Activated T-cell treated with anti-CD3 and anti-CD28 coated beads, Interleukin-2, amount 50 U/mL, for 72 hours (primary cell): ENCODE measurements around the gene MON2. TPM values are rescaled to one million over a fixed set of nuclear protein-coding genes. Genes with fewer than 3 reads are reported as not detected.
"Not testable (repeated sequence)": the region's sequence is repeated elsewhere in the genome, so short reads cannot be mapped to it uniquely, and the experiment has no call there.

ENCODE experiments used
- ATAC-seq, 2 donors: fragments of 150-1000 bp; cut with Tn5 transposase; replicated peaks in 1 of 2; 2 replicates each; pipeline ENCODE4 v1.10.0; 2021; ENCODE audit warnings: moderate library complexity in 2 of 2, mild to moderate bottlenecking in 1 of 2
- DNase-seq, 2 donors: peaks; one replicate each; pipeline ENCODE4 v3.0.0; 2021 to 2022; ENCODE audit warnings: mixed read lengths in 1 of 2
- H3K27ac Mint-ChIP-seq: one replicate; pipeline ENCODE4 v1.8.0; 2022; ENCODE audit warnings: mild to moderate bottlenecking, moderate library complexity, mixed read lengths
- H3K27me3 Mint-ChIP-seq: one replicate; pipeline ENCODE4 v1.8.0; 2022; ENCODE audit warnings: low read depth, mixed read lengths
- H3K36me3 Mint-ChIP-seq, 2 donors: one replicate each; pipeline ENCODE4 v1.8.0; 2022; ENCODE audit warnings: mixed read lengths in 2 of 2, mild to moderate bottlenecking in 1 of 2; ENCODE audit not compliant: insufficient read depth in 2 of 2
- H3K4me1 Mint-ChIP-seq: one replicate; pipeline ENCODE4 v1.8.0; 2022; ENCODE audit warnings: low read depth, mixed read lengths
- H3K4me3 Mint-ChIP-seq, 2 donors: one replicate each; pipeline ENCODE4 v1.8.0; 2022; ENCODE audit warnings: mild to moderate bottlenecking in 2 of 2, mixed read lengths in 2 of 2, moderate library complexity in 2 of 2
- H3K9me3 Mint-ChIP-seq, 2 donors: one replicate each; pipeline ENCODE4 v1.8.0; 2022; ENCODE audit warnings: mixed read lengths in 2 of 2
- total RNA-seq, 2 donors: library from RNA; stranded (reverse); gene quantifications; one replicate each; pipeline ENCODE4 v1.2.3, GENCODE V29; 2022

Gene MON2, protein sequence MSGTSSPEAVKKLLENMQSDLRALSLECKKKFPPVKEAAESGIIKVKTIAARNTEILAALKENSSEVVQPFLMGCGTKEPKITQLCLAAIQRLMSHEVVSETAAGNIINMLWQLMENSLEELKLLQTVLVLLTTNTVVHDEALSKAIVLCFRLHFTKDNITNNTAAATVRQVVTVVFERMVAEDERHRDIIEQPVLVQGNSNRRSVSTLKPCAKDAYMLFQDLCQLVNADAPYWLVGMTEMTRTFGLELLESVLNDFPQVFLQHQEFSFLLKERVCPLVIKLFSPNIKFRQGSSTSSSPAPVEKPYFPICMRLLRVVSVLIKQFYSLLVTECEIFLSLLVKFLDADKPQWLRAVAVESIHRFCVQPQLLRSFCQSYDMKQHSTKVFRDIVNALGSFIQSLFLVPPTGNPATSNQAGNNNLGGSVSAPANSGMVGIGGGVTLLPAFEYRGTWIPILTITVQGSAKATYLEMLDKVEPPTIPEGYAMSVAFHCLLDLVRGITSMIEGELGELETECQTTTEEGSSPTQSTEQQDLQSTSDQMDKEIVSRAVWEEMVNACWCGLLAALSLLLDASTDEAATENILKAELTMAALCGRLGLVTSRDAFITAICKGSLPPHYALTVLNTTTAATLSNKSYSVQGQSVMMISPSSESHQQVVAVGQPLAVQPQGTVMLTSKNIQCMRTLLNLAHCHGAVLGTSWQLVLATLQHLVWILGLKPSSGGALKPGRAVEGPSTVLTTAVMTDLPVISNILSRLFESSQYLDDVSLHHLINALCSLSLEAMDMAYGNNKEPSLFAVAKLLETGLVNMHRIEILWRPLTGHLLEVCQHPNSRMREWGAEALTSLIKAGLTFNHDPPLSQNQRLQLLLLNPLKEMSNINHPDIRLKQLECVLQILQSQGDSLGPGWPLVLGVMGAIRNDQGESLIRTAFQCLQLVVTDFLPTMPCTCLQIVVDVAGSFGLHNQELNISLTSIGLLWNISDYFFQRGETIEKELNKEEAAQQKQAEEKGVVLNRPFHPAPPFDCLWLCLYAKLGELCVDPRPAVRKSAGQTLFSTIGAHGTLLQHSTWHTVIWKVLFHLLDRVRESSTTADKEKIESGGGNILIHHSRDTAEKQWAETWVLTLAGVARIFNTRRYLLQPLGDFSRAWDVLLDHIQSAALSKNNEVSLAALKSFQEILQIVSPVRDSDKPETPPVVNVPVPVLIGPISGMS (N-terminal part only)
- 10 to 100 TPM; 36.0 to 41.6 TPM for total RNA-seq

DNA sequence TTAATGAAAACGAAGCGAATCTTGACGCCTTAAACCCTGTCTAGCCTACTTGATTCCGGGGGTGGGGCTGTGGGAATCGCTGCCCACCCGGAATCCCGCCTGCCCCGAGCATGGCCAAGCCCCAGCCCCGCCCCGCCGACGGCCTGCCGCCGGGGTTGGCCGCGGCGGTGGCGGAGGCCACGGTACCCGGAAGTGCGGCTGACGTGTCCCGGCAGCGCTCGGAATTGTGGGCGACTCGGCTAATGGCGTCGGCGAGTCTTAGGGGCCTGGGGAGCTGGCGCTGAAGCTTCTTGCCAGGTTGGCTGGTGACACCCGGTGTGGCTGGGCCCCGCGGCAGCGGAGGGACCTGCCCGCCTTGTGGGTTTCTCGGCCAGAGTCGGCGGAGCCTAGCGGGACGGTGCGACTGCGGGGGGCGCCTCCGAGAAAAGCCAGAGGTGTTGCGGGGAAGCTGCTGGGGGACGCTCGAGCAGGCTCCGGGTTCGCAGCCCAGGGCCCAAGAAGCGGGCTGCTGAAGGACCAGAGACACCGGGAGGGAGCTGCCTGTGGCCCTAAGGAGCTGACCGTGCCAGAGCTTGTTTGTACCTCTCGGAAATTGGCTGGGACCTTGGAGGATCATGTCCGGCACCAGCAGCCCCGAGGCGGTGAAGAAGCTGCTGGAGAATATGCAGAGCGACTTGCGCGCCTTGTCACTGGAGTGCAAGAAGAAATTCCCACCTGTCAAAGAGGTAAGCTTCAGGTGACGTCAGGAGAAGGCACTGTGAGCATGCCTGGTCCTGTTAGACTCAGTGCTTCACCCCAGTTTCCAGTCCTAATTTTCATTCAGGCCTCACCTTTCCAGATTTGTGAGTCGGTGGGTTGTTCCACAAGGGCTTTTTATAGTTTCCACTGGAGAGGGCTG lies at the start of gene MON2:
Gene MON2, plus strand, starts transcription at position 233 of the 898 bp plus-strand sequence. Its CDS starts 382 bp downstream, at position 615.
- peaks cover 7 to 9% of the 10 kb centered on the region in 2 donors for H3K36me3 Mint-ChIP-seq

DNA sequence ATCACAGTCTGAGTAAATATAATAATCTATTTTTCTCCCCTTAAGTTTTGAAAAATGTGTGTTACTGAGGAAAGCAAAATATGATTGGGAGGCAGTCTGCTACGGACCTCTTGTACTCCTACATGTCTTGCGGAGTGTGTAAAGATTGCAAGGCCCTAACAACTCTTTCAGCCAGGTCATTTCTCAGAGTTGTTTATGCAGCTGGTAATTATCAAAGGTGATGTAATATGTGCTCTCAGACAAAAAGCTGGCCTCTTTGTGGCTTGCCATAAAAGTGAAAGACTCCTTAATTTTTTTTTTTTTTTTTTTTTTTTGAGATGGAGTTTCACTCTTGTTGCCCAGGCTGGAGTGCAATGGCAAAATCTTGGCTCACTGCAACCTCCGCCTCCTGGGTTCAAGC lies 40.5 kb upstream of the MON2 start:
- Mint-ChIP-seq H3K4me3 (no peak overlapping the region), H3K9me3 (peaks cover 8 to 11% of the 10 kb centered on the region in 2 donors), H3K4me1 (no peaks in the 10 kb centered on the region), H3K27ac (no peak overlapping the region), H3K36me3 (peaks cover 6 to 22% of the 10 kb centered on the region in 2 donors), H3K27me3 (peaks cover 17% of the 10 kb centered on the region)
- DNase-seq (no peak), ATAC-seq (no peak)

More for the DNA sequence above, at the start of gene MON2:
- H3K4me3 Mint-ChIP-seq, result peak within 1 kb of the TSS; percentile 96 to 100
- peak; percentile 99 for ATAC-seq
- H3K27ac Mint-ChIP-seq, result peak within 1 kb of the TSS; percentile 100
- peak; percentile 91 to 92 for DNase-seq
- peaks cover 23% of the 10 kb centered on the region for H3K4me1 Mint-ChIP-seq
- H3K9me3 Mint-ChIP-seq, result peaks cover 4 to 8% of the 10 kb centered on the region in 2 donors
- H3K27me3 Mint-ChIP-seq, result no peaks in the 10 kb centered on the region

DNA sequence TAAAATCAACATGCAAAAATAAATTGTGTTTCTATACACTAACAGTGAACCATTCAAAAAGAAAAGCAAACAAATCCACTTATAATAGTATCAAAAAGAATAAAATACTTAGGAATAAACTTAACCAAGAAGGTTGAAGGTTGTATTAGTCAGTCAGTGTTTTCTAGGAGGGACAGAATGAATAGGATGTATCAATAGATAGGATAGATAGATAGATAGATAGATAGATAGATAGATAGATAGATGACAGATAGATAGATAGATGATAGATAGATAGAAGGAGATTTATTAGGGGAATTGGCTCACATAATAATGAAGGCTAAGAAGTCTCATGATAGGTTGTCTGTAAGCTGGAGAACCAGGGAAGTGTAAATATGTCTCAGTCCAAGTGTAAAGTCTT lies 37.2 kb upstream of the MON2 start:
- Mint-ChIP-seq H3K9me3 (peaks cover 3 to 7% of the 10 kb centered on the region in 2 donors), H3K27ac (no peak overlapping the region), H3K36me3 (peaks cover 0 to 13% of the 10 kb centered on the region in 2 donors), H3K27me3 (peaks cover 20% of the 10 kb centered on the region), H3K4me3 (no peak overlapping the region), H3K4me1 (peaks cover 3% of the 10 kb centered on the region)
- no peak for ATAC-seq
- no peak for DNase-seq

DNA sequence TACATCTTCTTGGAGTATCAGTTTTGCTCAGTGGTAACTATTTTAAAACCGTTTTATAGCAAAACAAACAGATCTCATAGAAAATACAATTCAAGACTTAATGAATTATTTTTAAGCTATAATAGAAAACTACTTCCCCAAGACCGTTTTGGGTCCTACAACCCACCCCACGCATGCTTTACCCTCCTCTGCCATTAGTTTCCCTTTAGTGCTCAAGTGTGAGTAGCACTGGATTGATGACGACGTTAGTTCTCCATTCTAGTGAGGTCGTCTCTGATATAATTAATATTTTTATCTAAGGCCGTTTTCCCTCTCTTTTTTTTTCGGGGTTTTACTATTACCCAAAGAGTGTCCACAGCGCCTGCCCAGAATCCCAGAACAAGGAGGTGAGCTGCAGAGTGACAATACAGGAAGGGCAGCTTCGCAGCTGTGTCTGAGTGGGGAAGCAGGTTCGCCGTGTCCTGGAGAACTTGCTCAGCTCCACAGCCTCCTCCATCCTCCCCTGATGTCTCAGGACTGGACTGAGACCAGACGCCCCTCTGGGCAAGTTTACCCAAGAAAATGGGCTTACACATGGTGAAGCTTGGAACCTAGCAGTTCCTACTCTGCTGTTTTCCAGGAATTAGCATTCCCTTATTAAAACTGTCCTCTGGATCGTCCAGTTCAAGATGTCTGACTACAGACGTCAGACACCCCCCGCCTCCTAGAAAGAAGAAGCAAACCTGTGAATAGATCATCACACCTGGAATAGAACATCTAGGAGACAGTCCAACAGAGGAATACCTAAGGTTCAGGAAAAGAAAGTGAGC lies 31.9 kb upstream of the MON2 start:
- DNase-seq (peak; percentile 3 to 10), ATAC-seq (peak in 1 of 2 donors; percentile 30)
- peaks cover 42% of the 10 kb centered on the region for H3K27me3 Mint-ChIP-seq
- peaks cover 24% of the 10 kb centered on the region for H3K4me1 Mint-ChIP-seq
- H3K27ac Mint-ChIP-seq, result no peak overlapping the region
- peaks cover 0 to 1% of the 10 kb centered on the region in 2 donors for H3K9me3 Mint-ChIP-seq
- no peaks in the 10 kb centered on the region for H3K36me3 Mint-ChIP-seq
- H3K4me3 Mint-ChIP-seq, result peak overlapping the region; percentile 81 to 86

DNA sequence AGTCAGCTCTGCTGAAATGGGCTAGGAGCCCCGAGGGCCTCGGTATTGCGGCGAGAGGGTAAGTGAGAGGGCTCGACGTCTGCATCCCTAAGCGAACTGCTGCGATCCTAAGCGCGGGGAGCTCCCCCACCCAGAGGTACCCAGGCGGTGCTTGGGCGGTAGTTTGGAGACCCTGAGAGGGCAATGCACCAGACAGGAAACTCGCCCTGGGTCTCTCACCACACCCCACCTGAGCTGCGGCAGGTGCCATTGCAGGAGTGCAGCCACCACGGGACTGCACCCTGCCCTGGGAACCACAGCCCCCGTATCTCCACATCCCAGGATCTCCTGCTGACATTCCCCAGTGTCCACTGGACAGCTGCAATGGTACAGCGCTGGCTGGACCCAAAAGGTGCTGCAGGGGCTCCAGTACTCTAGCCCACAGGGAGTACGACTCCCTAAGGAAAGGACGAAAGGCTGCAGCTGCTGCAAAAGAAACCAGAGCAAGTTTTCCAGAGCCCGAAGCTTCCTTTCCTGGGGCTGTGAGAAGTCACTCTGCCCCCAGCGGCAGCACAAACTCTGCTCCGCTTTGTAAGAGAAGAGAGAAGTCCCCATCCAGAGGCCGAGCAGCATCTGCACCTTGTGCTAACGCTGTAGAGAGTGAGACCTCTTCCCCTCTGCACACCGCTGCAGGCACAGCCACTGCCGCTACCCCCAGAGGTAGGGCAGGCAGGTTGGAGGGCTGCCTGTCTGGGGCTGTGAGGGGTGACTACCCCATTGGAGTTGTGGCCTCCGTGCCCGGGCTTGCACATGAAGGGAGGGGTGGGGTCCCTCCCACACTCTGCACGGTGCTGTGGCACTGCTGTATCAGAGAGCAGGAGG lies 31.1 kb upstream of the MON2 start:
- H3K9me3 Mint-ChIP-seq, result no peaks in the 10 kb centered on the region
- no peak overlapping the region for H3K27ac Mint-ChIP-seq
- peaks cover 24% of the 10 kb centered on the region for H3K4me1 Mint-ChIP-seq
- no peaks in the 10 kb centered on the region for H3K36me3 Mint-ChIP-seq
- H3K27me3 Mint-ChIP-seq, result peaks cover 34% of the 10 kb centered on the region
- peak overlapping the region; percentile 81 to 86 for H3K4me3 Mint-ChIP-seq
- ATAC-seq, result peak; percentile 86 to 87
- DNase-seq, result peak; percentile 37 to 48

DNA sequence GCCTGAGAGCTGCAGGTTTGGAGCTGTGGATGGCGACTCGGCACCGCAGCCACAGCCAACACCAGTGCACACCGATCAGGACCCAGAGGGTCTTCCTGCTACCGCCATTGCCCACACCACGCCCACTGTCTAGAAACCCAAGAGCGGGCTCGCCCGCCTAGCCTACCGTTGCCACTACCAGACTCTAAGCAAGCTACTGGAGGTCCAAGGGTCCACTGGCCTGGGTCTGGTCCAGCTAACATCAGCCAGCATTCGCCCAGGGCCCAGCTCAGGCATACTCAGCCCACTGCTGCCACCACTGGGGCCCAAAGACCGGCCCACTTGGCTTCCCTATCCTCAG lies 30.5 kb upstream of the MON2 start:
- Mint-ChIP-seq H3K4me3 (peak overlapping the region; percentile 81 to 86), H3K27me3 (peaks cover 29% of the 10 kb centered on the region), H3K27ac (no peak overlapping the region), H3K9me3 (peaks cover 2 to 4% of the 10 kb centered on the region in 2 donors), H3K4me1 (peaks cover 24% of the 10 kb centered on the region), H3K36me3 (peaks cover 1 to 2% of the 10 kb centered on the region in 2 donors)
- ATAC-seq (peak in 1 of 2 donors; percentile 5), DNase-seq (no peak)

DNA sequence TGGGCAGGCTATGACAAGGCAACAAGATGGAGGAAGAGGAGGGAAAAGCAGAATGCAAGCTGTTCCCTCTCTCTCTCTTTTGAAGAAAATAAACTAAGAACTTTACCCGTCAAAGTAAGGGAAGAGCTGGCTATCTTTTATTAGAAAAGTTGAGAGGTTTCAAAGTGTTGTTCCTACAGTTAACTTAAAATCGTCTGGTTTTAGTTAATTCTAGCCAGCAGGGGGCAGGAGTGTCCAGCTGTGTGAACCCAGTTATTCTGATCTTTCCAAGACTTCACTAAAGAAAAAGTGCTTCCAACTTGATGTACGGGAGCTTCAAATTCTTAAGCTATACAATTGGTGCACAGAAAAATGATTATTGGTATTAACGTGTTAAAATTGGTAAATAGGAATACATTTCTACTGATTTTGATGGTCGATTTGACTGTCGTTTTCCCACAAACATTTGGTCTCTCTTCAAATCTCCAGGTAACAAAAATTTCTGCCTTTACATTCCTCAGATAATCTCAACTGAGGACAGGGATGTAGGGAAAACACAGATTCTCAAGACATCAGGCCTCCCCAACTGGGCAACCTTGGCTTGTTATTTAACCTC lies 28.4 kb upstream of the MON2 start:
- ATAC-seq, result no peak
- peaks cover 29% of the 10 kb centered on the region for H3K27me3 Mint-ChIP-seq
- H3K27ac Mint-ChIP-seq, result no peak overlapping the region
- no peak overlapping the region for H3K4me3 Mint-ChIP-seq
- peaks cover 13 to 16% of the 10 kb centered on the region in 2 donors for H3K36me3 Mint-ChIP-seq
- H3K4me1 Mint-ChIP-seq, result peaks cover 24% of the 10 kb centered on the region
- H3K9me3 Mint-ChIP-seq, result peaks cover 10 to 11% of the 10 kb centered on the region in 2 donors
- DNase-seq, result peak; percentile 45 to 61

DNA sequence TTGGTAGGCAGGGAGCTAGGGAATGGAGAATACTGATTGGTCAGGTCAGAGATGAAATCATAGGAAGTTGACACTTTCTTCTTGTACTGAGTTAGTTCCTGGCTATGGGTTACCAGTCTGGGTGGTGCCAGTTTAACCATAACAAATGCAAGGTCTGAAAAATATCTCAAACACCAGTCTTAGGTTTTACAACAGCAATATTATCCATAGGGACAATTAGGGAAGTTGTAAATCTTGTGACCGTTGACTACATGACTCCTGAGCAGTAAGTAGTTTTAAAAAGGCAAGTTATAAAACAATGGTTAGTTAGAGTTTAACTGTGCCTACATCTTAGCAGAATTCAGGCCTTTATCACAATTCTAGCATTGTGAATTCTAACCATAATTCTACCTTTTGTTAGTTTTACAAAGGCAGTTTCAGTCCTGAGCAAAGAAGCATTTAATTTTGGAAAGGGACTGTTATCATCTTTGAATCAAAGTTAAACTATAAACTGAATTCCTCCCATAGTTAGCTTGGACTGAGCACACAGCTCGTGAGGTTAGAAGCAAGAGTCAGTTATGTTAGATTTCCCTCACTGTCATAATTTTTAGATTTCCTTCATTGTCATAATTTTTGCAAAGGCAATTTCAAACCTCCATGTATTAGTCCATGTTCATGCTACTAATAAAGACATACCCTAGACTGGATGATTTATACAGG lies 19.7 kb upstream of the MON2 start:
- peaks cover 7 to 15% of the 10 kb centered on the region in 2 donors for H3K9me3 Mint-ChIP-seq
- no peak overlapping the region for H3K27ac Mint-ChIP-seq
- ATAC-seq (no peak), DNase-seq (no peak)
- H3K36me3 Mint-ChIP-seq, result peaks cover 15% of the 10 kb centered on the region in 2 donors
- H3K27me3 Mint-ChIP-seq, result no peaks in the 10 kb centered on the region
- no peak overlapping the region for H3K4me3 Mint-ChIP-seq
- H3K4me1 Mint-ChIP-seq, result no peaks in the 10 kb centered on the region

DNA sequence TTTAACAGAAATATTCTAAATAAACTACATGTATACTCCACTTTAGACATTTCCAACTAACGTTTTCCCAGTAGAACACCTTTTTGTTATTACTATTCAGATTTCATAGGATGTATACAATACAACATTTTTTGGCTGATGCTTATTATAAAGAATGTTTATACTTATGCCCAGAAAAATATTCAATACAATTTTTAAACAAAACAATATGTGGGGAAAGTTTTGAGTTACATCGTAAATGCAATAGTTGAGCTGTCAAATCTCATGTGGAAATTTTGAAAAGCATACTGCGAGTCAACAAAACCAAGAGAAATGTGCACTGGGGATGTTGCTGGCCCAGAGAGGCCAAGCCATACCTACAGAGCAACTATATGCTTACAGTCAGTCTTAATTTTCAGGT lies 18.2 kb upstream of the MON2 start:
- Mint-ChIP-seq H3K36me3 (peaks cover 6 to 8% of the 10 kb centered on the region in 2 donors), H3K4me3 (no peak overlapping the region), H3K4me1 (no peaks in the 10 kb centered on the region), H3K9me3 (peaks cover 3 to 9% of the 10 kb centered on the region in 2 donors), H3K27me3 (no peaks in the 10 kb centered on the region), H3K27ac (no peak overlapping the region)
- ATAC-seq, result no peak
- DNase-seq, result no peak

DNA sequence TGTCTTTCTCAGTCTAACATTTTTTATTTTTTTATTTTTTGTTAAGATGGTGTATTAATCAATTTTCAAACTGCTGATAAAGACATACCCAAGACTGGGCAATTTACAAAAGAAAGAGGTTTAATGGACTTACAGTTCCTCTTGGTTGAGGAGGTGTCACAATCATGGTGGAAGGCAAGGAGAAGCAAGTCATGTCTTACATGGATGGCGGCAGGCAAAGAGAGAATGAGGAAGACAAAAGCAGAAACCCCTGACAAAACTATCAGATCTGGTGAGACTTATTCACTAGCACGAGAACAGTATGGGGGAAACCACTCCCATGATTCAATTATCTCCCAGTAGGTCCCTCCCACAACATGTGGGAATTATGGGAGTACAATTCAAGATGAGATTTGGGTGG lies 11.2 kb upstream of the MON2 start:
- not testable (repeated sequence) for DNase-seq, H3K36me3 Mint-ChIP-seq, H3K4me1 Mint-ChIP-seq, H3K27ac Mint-ChIP-seq, H3K4me3 Mint-ChIP-seq, H3K27me3 Mint-ChIP-seq, H3K9me3 Mint-ChIP-seq, ATAC-seq
